ENCODE data around the gene TBX21.

TBX21 gene

DNA sequence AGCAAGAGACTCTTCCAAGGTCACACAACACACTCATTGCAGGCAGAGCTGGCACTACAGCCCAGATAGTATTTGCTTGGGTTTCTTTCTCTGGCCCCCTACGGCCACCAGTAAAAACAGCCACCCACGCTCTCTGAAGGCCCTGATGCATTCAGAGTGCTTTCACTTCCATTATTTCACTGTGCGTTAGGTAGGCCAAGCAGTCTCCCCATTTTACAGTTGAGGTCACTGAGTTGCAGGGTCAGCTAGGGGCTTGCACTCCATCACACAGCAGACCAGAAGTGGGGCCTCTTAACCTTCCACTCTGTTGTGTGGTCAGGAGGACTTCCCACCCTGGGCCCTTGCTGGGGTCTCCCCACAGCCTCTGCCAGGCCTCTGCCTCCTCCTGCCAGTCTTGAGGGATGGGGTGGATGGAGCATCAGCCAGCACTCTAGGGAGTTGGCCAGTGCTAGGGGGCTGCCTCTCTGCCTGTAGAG lies 2.5 kb downstream of the TBX21 start:
- Histone ChIP-seq H2BK12ac (ENCODE audit: low read length) (no peak overlapping the region), H3K14ac (ENCODE audit: low read length) (no peak overlapping the region), H3K27ac (ENCODE audit: low read depth, low read length) (no peak overlapping the region), H3K23ac (ENCODE audit: low read length) (no peak overlapping the region), H3K4me2 (ENCODE audit: low read length) (no peak overlapping the region), H3K18ac (ENCODE audit: low read length) (no peak overlapping the region), H3K4me1 (ENCODE audit: control insufficient read depth in 1 of 2, insufficient read depth in 2 of 2, low read length in 2 of 2) (no peaks in the 10 kb centered on the region), H2BK120ac (ENCODE audit: insufficient read depth, low read length, poor library complexity) (no peak overlapping the region), H4K8ac (ENCODE audit: low read depth, low read length) (no peak overlapping the region), H3K36me3 (ENCODE audit: control insufficient read depth in 1 of 2, insufficient read depth in 2 of 2, low read length in 2 of 2) (no peaks in the 10 kb centered on the region), H4K91ac (ENCODE audit: low read depth, low read length) (no peak overlapping the region), H3K79me1 (ENCODE audit: low read length) (no peaks in the 10 kb centered on the region), H2AK5ac (ENCODE audit: low read length) (no peak overlapping the region), H3K9ac (ENCODE audit: low read length) (no peak overlapping the region), H3K9me3 (ENCODE audit: insufficient read depth, low read depth, low read length) (peaks cover 2% of the 10 kb centered on the region), H2BK5ac (ENCODE audit: low read depth, low read length, poor library complexity) (no peak overlapping the region), H3K4ac (ENCODE audit: low read depth, low read length) (no peak overlapping the region), H3K79me2 (ENCODE audit: control insufficient read depth, insufficient read depth, low read length, poor library complexity) (no peaks in the 10 kb centered on the region), H4K12ac (ENCODE audit: low read depth, low read length) (no peak overlapping the region), H2AFZ (ENCODE audit: insufficient read depth, low read length, poor library complexity) (no peak overlapping the region), H3K27me3 (ENCODE audit: insufficient read depth, low read length) (peaks cover 37% of the 10 kb centered on the region), H3K4me3 (ENCODE audit: low read depth, low read length) (no peak overlapping the region)
- no CpG with 5 or more reads among the region's 3 CpGs for WGBS (ENCODE audit: extremely low coverage, insufficient coverage, insufficient read length)
- no peak for DNase-seq

DNA sequence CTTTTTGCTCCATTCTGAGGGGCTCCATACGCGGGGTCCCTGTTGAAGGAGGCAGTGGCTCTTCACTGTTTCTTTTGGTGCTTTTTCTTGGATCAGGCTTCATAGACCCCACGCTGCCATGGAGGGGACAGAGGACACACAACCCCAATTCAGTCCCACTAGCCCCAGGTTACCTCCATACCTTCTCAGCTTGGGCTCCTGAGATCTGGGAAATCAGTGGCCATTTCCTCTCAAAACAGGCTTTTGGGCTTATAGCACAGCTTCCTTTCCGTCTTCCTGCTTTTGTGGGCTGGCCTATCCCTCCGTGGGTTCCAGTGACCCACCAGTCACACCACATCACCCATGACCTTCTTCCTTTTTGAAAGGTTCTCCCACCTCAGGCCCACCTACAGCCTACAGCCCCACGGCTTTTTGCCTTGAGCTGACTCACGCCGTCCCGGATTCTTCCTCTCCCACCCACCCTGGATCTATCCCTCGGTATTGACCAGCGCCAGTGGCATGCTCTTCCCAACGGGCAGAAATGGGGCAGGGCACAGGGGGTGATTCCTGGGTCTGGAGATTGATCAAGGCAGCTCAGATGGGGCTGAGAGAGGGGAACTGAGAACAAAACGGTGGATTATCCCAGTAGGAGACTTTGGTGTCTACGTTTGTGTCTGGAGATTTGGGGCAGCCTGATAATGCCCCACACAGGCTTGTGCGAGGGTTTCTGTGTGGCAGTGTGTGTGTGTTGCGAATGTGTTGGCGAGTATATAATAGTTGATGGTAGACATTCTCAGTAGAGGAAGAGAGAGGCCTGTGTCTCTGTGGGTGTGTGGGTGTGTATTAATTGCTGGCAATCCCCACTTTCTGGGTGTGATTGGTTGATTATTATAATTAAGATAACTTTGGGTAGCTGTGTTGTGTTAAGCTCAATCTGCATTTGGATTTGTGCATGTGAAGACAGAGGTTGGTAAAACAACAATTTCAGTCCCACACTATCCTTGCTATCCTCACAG lies 3.8 kb downstream of the TBX21 start:
- no peak overlapping the region for H3K23ac ChIP-seq (ENCODE audit: low read length)
- H3K14ac ChIP-seq (ENCODE audit: low read length): no peak overlapping the region
- H3K79me2 ChIP-seq (ENCODE audit: control insufficient read depth, insufficient read depth, low read length, poor library complexity): no peaks in the 10 kb centered on the region
- H3K4me1 ChIP-seq (ENCODE audit: control insufficient read depth in 1 of 2, insufficient read depth in 2 of 2, low read length in 2 of 2): no peaks in the 10 kb centered on the region
- H3K4me2 ChIP-seq (ENCODE audit: low read length): no peak overlapping the region
- H3K4me3 ChIP-seq (ENCODE audit: low read depth, low read length): no peak overlapping the region
- no peak overlapping the region for H2BK5ac ChIP-seq (ENCODE audit: low read depth, low read length, poor library complexity)
- H3K18ac ChIP-seq (ENCODE audit: low read length): no peak overlapping the region
- no peaks in the 10 kb centered on the region for H3K79me1 ChIP-seq (ENCODE audit: low read length)
- no peak overlapping the region for H4K8ac ChIP-seq (ENCODE audit: low read depth, low read length)
- DNase-seq: no peak
- H4K91ac ChIP-seq (ENCODE audit: low read depth, low read length): no peak overlapping the region
- H3K9me3 ChIP-seq (ENCODE audit: insufficient read depth, low read depth, low read length): peaks cover 2% of the 10 kb centered on the region
- no peak overlapping the region for H2AK5ac ChIP-seq (ENCODE audit: low read length)
- peaks cover 33% of the 10 kb centered on the region for H3K27me3 ChIP-seq (ENCODE audit: insufficient read depth, low read length)
- H2AFZ ChIP-seq (ENCODE audit: insufficient read depth, low read length, poor library complexity): no peak overlapping the region
- WGBS (ENCODE audit: extremely low coverage, insufficient coverage, insufficient read length): no CpG with 5 or more reads among the region's 17 CpGs
- H3K36me3 ChIP-seq (ENCODE audit: control insufficient read depth in 1 of 2, insufficient read depth in 2 of 2, low read length in 2 of 2): no peaks in the 10 kb centered on the region
- no peak overlapping the region for H3K27ac ChIP-seq (ENCODE audit: low read depth, low read length)
- H4K12ac ChIP-seq (ENCODE audit: low read depth, low read length): no peak overlapping the region
- H3K9ac ChIP-seq (ENCODE audit: low read length): no peak overlapping the region
- no peak overlapping the region for H2BK120ac ChIP-seq (ENCODE audit: insufficient read depth, low read length, poor library complexity)
- no peak overlapping the region for H2BK12ac ChIP-seq (ENCODE audit: low read length)
- no peak overlapping the region for H3K4ac ChIP-seq (ENCODE audit: low read depth, low read length)

GRCh38 chr17:47738178-47738577 lies 5.1 kb downstream of the TBX21 start:
- Histone ChIP-seq H4K12ac (ENCODE audit: low read depth, low read length) (no peak overlapping the region), H3K14ac (ENCODE audit: low read length) (no peak overlapping the region), H3K4ac (ENCODE audit: low read depth, low read length) (no peak overlapping the region), H2BK12ac (ENCODE audit: low read length) (no peak overlapping the region), H3K36me3 (ENCODE audit: control insufficient read depth in 1 of 2, insufficient read depth in 2 of 2, low read length in 2 of 2) (no peaks in the 10 kb centered on the region), H3K4me2 (ENCODE audit: low read length) (no peak overlapping the region), H2AFZ (ENCODE audit: insufficient read depth, low read length, poor library complexity) (no peak overlapping the region), H3K27ac (ENCODE audit: low read depth, low read length) (no peak overlapping the region), H3K9ac (ENCODE audit: low read length) (no peak overlapping the region), H3K4me3 (ENCODE audit: low read depth, low read length) (no peak overlapping the region), H3K23ac (ENCODE audit: low read length) (no peak overlapping the region), H4K8ac (ENCODE audit: low read depth, low read length) (no peak overlapping the region), H3K79me1 (ENCODE audit: low read length) (no peaks in the 10 kb centered on the region), H2BK5ac (ENCODE audit: low read depth, low read length, poor library complexity) (no peak overlapping the region), H3K18ac (ENCODE audit: low read length) (no peak overlapping the region), H3K4me1 (ENCODE audit: control insufficient read depth in 1 of 2, insufficient read depth in 2 of 2, low read length in 2 of 2) (no peaks in the 10 kb centered on the region), H3K79me2 (ENCODE audit: control insufficient read depth, insufficient read depth, low read length, poor library complexity) (no peaks in the 10 kb centered on the region), H2BK120ac (ENCODE audit: insufficient read depth, low read length, poor library complexity) (no peak overlapping the region), H4K91ac (ENCODE audit: low read depth, low read length) (no peak overlapping the region), H3K9me3 (ENCODE audit: insufficient read depth, low read depth, low read length) (peaks cover 2% of the 10 kb centered on the region), H2AK5ac (ENCODE audit: low read length) (no peak overlapping the region), H3K27me3 (ENCODE audit: insufficient read depth, low read length) (peaks cover 24% of the 10 kb centered on the region)
- no CpG with 5 or more reads among the region's 7 CpGs for WGBS (ENCODE audit: extremely low coverage, insufficient coverage, insufficient read length)
- no peak for DNase-seq

DNA sequence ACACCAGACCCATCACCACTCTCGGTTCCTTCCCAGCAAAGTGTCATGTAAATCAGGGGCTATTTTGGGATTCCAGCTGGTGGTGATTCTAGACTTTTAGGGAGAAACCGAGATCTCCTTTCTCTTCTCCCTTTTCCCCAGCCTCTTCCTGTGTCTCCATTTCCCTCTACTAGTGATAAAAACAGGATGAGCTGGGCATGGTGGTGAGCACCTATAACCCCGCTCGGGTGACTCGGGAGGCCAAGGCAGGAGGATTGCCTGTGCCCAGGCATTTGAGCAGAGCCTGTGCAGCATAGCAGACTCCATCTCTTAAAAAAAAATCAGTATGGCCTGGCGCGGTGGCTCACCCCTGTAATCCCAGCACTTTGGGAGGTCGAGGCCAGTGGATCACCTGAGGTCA lies 6.1 kb downstream of the TBX21 start:
- Histone ChIP-seq H3K23ac (ENCODE audit: low read length) (no peak overlapping the region), H3K79me1 (ENCODE audit: low read length) (no peaks in the 10 kb centered on the region), H2BK5ac (ENCODE audit: low read depth, low read length, poor library complexity) (no peak overlapping the region), H3K4me3 (ENCODE audit: low read depth, low read length) (no peak overlapping the region), H3K27me3 (ENCODE audit: insufficient read depth, low read length) (peaks cover 14% of the 10 kb centered on the region), H3K79me2 (ENCODE audit: control insufficient read depth, insufficient read depth, low read length, poor library complexity) (no peaks in the 10 kb centered on the region), H3K4me1 (ENCODE audit: control insufficient read depth in 1 of 2, insufficient read depth in 2 of 2, low read length in 2 of 2) (no peaks in the 10 kb centered on the region), H3K36me3 (ENCODE audit: control insufficient read depth in 1 of 2, insufficient read depth in 2 of 2, low read length in 2 of 2) (no peaks in the 10 kb centered on the region), H3K4ac (ENCODE audit: low read depth, low read length) (no peak overlapping the region), H3K14ac (ENCODE audit: low read length) (no peak overlapping the region), H4K8ac (ENCODE audit: low read depth, low read length) (no peak overlapping the region), H3K18ac (ENCODE audit: low read length) (no peak overlapping the region), H2BK120ac (ENCODE audit: insufficient read depth, low read length, poor library complexity) (no peak overlapping the region), H2BK12ac (ENCODE audit: low read length) (no peak overlapping the region), H4K12ac (ENCODE audit: low read depth, low read length) (no peak overlapping the region), H2AK5ac (ENCODE audit: low read length) (no peak overlapping the region), H3K4me2 (ENCODE audit: low read length) (no peak overlapping the region), H3K9ac (ENCODE audit: low read length) (no peak overlapping the region), H3K9me3 (ENCODE audit: insufficient read depth, low read depth, low read length) (peaks cover 2% of the 10 kb centered on the region), H4K91ac (ENCODE audit: low read depth, low read length) (no peak overlapping the region), H2AFZ (ENCODE audit: insufficient read depth, low read length, poor library complexity) (no peak overlapping the region), H3K27ac (ENCODE audit: low read depth, low read length) (no peak overlapping the region)
- WGBS (ENCODE audit: extremely low coverage, insufficient coverage, insufficient read length): no CpG with 5 or more reads among the region's 8 CpGs
- DNase-seq: no peak

All from trophoblast cell (in vitro differentiated cells and primary cell).